Endothelial cell of umbilical vein (primary cell): ENCODE measurements around the gene AGPS. TPM values are rescaled to one million over a fixed set of nuclear protein-coding genes. Genes with fewer than 3 reads are reported as not detected.

Experiments
- BruUV-seq: library from RNA; stranded (reverse); fragments of 400-500 nt; replicated peaks from 2 replicates; lab custom pipeline; 2021; lab: Mats Ljungman, UMichigan
- CTCF ChIA-PET: fragments of 300-600, 350-600 bp; sonication (Branson Sonifier 250); formaldehyde crosslinking; loops from one replicate; lab custom pipeline; 2021; ENCODE audit warnings: antibody characterized with exemption, inconsistent platforms; lab: Charles Lee
- POLR2A ChIA-PET: fragments of 300-600, 350-600 bp; sonication (Branson Sonifier 250); formaldehyde crosslinking; loops from one replicate; lab custom pipeline; 2021; ENCODE audit warnings: antibody characterized with exemption, inconsistent platforms; lab: Charles Lee
- DNase-seq: peaks from one replicate; pipeline ENCODE4 v3.0.0-alpha.2; 2011; ENCODE audit warnings: low read depth, low spot score
- FAIRE-seq: peaks from 2 replicates; lab custom pipeline; 2011; peaks lifted over from hg19 to GRCh38; lab: Jason Lieb, UNC
- H2AFZ ChIP-seq: 2 replicates; pipeline ENCODE4 v1.6.0; 2012; ENCODE audit warnings: low read depth, low read length, control low read depth, inconsistent platforms
- H3K27ac ChIP-seq: 2 replicates; pipeline ENCODE4 v1.5.1; 2011; ENCODE audit warnings: low read depth, mild to moderate bottlenecking, control low read depth, low read length, moderate library complexity; ENCODE audit not compliant: insufficient read depth
- H3K27me3 ChIP-seq, 2 experiments: 2 replicates each; pipeline versions ENCODE4 v1.6.0 to v1.6.1; 2011; ENCODE audit warnings: low read length in 2 of 2, mixed read lengths in 1 of 2; ENCODE audit not compliant: control insufficient read depth in 2 of 2, insufficient read depth in 2 of 2
- H3K36me3 ChIP-seq, 2 experiments: 2 replicates in 1 of 2; 3 replicates in 1 of 2; pipeline ENCODE4 v1.5.1; 2011; ENCODE audit warnings: low read length in 2 of 2, mild to moderate bottlenecking in 1 of 2, moderate library complexity in 1 of 2; ENCODE audit not compliant: control insufficient read depth in 2 of 2, insufficient read depth in 2 of 2; ENCODE audit errors: extremely low read depth in 1 of 2
- H3K4me1 ChIP-seq: 3 replicates; pipeline ENCODE4 v1.5.1; 2011; ENCODE audit warnings: mild to moderate bottlenecking, low read length; ENCODE audit not compliant: control insufficient read depth, insufficient read depth; ENCODE audit errors: extremely low read depth
- H3K4me2 ChIP-seq: 2 replicates; pipeline ENCODE4 v1.6.1; 2011; ENCODE audit warnings: low read length, control low read depth, mixed read lengths; ENCODE audit not compliant: insufficient read depth
- H3K4me3 ChIP-seq, 3 experiments: fragments of 200-600 bp in 1 of 3; sonication (generic), shearing (Covaris generic) in 1 of 3; replicated peaks in 1 of 3; 2 replicates each; pipeline ENCODE4 v1.5.1; 2011 to 2016; ENCODE audit warnings: control low read depth in 3 of 3, low read length in 3 of 3, mild to moderate bottlenecking in 2 of 3, inconsistent platforms in 1 of 3, low read depth in 1 of 3, moderate library complexity in 1 of 3; ENCODE audit not compliant: insufficient read depth in 1 of 3
- H3K79me2 ChIP-seq: 2 replicates; pipeline ENCODE4 v1.6.0; 2012; ENCODE audit warnings: low read length, inconsistent platforms; ENCODE audit not compliant: control insufficient read depth, insufficient read depth
- H3K9ac ChIP-seq: replicated peaks from 2 replicates; pipeline ENCODE3; 2011; ENCODE audit warnings: low read length, control low read depth; ENCODE audit not compliant: insufficient read depth; ENCODE audit errors: extremely low read depth
- H3K9me1 ChIP-seq: replicated peaks from 3 replicates; pipeline ENCODE4 v1.6.0; 2011; ENCODE audit warnings: mild to moderate bottlenecking, low read length; ENCODE audit not compliant: control insufficient read depth, insufficient read depth; ENCODE audit errors: extremely low read depth
- H3K9me3 ChIP-seq: replicated peaks from 2 replicates; pipeline ENCODE4 v1.5.1; 2012; ENCODE audit warnings: low read length, inconsistent platforms; ENCODE audit not compliant: control insufficient read depth, insufficient read depth
- H4K20me1 ChIP-seq: replicated peaks from 2 replicates; pipeline ENCODE3; 2011; ENCODE audit warnings: mild to moderate bottlenecking, low read length; ENCODE audit not compliant: control insufficient read depth, insufficient read depth; ENCODE audit errors: extremely low read depth
- EZH2 ChIP-seq: IDR thresholded peaks from 2 replicates; pipeline ENCODE4 v1.6.1; 2012; ENCODE audit warnings: borderline replicate concordance, low read depth, mild to moderate bottlenecking, moderate library complexity, low read length, inconsistent platforms; ENCODE audit not compliant: severe bottlenecking
- FOS ChIP-seq: IDR thresholded peaks from 2 replicates; pipeline ENCODE4 v1.6.1; 2011; ENCODE audit warnings: mild to moderate bottlenecking, low read length, moderate library complexity, borderline replicate concordance; ENCODE audit not compliant: insufficient read depth
- GATA2 ChIP-seq: IDR thresholded peaks from 2 replicates; pipeline ENCODE4 v1.7.0; 2011; ENCODE audit warnings: low read depth, mild to moderate bottlenecking, moderate library complexity, mixed read lengths, low read length; ENCODE audit not compliant: insufficient read length, insufficient read depth
- JUN ChIP-seq: IDR thresholded peaks from 2 replicates; pipeline ENCODE4 v1.6.1; 2011; ENCODE audit warnings: borderline replicate concordance, low read depth; ENCODE audit not compliant: insufficient read length, insufficient read depth
- MYC ChIP-seq: IDR thresholded peaks from one replicate; pipeline ENCODE4 v1.6.1; 2011; ENCODE audit warnings: mild to moderate bottlenecking, low read depth, low read length
- POLR2A ChIP-seq: IDR thresholded peaks from 2 replicates; pipeline ENCODE4 v1.6.1; 2012; ENCODE audit warnings: low read depth, mild to moderate bottlenecking, control low read depth, low read length
- POLR2AphosphoS5 ChIP-seq: IDR thresholded peaks from 2 replicates; pipeline ENCODE4 v1.6.1; 2012; ENCODE audit warnings: low read depth, mild to moderate bottlenecking, control low read depth, low read length, moderate library complexity; ENCODE audit not compliant: insufficient read depth
- dilution Hi-C: fragments of 300-500 bp; cut with MboI; formaldehyde crosslinking; loops from one replicate; pipeline ENCODE4 v1.15.0; 2019; ENCODE audit warnings: low sequenced_read_pairs; ENCODE audit not compliant: extremely low pct_ligation_motif_present
- intact Hi-C: fragments of 100-400 bp; cut with micrococcal nuclease; formaldehyde crosslinking; loops from one replicate; pipeline ENCODE4 v1.10.0; 2022
- polyA plus RNA-seq, 4 experiments: library from polyadenylated mRNA; depleted of rRNA in 3 of 4; stranded (reverse) in 3 of 4; unstranded in 1 of 4; fragments of >200 nt; gene quantifications; 2 replicates each; pipeline versions ENCODE4 v1.2.1 to v1.2.3, GENCODE V29; 2011 to 2012; ENCODE audit warnings: missing spikeins in 1 of 4
- total RNA-seq: library from RNA; stranded (reverse); gene quantifications from 2 replicates; pipeline ENCODE4 v1.2.3, GENCODE V29; 2021
- TF ChIP-seq, protein P1 (sequence below), 2 donors: IDR thresholded peaks; 1 replicate in 1 of 2; 2 replicates in 1 of 2; pipeline ENCODE4 v1.5.1; 2011; ENCODE audit warnings: low read length in 2 of 2, mild to moderate bottlenecking in 2 of 2, moderate library complexity in 2 of 2, control low read depth in 1 of 2, inconsistent platforms in 1 of 2, low read depth in 1 of 2; ENCODE audit not compliant: insufficient read depth in 1 of 2; ENCODE audit errors: extremely low read depth in 1 of 2
- TF ChIP-seq, protein P2 (sequence below): IDR thresholded peaks from 2 replicates; pipeline ENCODE4 v1.6.1; 2011; ENCODE audit not compliant: insufficient read depth, insufficient read length

Gene AGPS
- total and polyA plus RNA-seq, 2 donors (not counting 3 experiments of a cell fraction or from before 2014, with no cell fraction given) = 10.1 to 96.5 TPM

DNA sequence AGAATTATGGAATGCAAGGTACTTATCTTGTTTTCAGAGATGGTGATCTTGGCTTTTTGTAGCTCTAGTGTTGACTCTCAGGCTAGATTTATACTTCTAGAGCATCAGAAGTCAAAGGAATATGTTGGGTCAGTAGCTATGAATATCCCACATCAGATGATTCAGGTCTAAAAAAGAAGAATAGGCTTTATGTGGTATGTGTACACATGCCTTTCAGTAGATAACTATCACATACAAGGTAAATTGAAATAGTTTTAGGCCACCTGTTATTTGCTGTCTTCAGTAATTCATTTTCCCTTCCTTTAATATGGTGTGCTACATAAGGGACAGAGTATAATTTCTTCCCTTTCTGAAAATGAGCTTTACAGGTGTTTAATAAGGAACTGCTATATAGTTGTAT is 142.4 kb downstream of the AGPS start:
- no peak for TF ChIP-seq JUN
- TF ChIP-seq POLR2A = no peak
- TF ChIP-seq POLR2AphosphoS5 = no peak
- TF ChIP-seq, protein P1, sequence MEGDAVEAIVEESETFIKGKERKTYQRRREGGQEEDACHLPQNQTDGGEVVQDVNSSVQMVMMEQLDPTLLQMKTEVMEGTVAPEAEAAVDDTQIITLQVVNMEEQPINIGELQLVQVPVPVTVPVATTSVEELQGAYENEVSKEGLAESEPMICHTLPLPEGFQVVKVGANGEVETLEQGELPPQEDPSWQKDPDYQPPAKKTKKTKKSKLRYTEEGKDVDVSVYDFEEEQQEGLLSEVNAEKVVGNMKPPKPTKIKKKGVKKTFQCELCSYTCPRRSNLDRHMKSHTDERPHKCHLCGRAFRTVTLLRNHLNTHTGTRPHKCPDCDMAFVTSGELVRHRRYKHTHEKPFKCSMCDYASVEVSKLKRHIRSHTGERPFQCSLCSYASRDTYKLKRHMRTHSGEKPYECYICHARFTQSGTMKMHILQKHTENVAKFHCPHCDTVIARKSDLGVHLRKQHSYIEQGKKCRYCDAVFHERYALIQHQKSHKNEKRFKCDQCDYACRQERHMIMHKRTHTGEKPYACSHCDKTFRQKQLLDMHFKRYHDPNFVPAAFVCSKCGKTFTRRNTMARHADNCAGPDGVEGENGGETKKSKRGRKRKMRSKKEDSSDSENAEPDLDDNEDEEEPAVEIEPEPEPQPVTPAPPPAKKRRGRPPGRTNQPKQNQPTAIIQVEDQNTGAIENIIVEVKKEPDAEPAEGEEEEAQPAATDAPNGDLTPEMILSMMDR (IDR thresholded peaks at IDR 0.05; ENCODE audit: extremely low read depth in 1 of 2, insufficient read depth in 1 of 2, low read depth in 1 of 2, low read length in 2 of 2) = no peak
- TF ChIP-seq FOS = no peak
- TF ChIP-seq, protein P2, sequence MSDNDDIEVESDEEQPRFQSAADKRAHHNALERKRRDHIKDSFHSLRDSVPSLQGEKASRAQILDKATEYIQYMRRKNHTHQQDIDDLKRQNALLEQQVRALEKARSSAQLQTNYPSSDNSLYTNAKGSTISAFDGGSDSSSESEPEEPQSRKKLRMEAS = no peak
- TF ChIP-seq GATA2 = no peak
- TF ChIP-seq MYC = no peak
- no peak for TF ChIP-seq EZH2
- FAIRE-seq (no peak), DNase-seq (no peak)
- peaks cover 0 to 2% of the 10 kb centered on the region in 2 experiments for H3K36me3 ChIP-seq
- no peaks in the 10 kb centered on the region for H3K79me2 ChIP-seq
- H2AFZ ChIP-seq = no peak overlapping the region
- ChIA-PET CTCF (interaction anchor here (0.9 kb wide), 2 partner anchors 25 to 69 kb away, joined by 3 to 4 read pairs; no protein-coding TSS in a partner anchor), POLR2A (no interaction called here)
- H4K20me1 ChIP-seq = no peaks in the 10 kb centered on the region
- no peaks in the 10 kb centered on the region for H3K27me3 ChIP-seq
- no peak overlapping the region for H3K27ac ChIP-seq
- no peaks in the 10 kb centered on the region for H3K9me3 ChIP-seq
- no peak overlapping the region for H3K9ac ChIP-seq
- no peaks in the 10 kb centered on the region for H3K4me1 ChIP-seq
- intact Hi-C loops (no loop called here), dilution Hi-C loops (no loop called here)
- no peak overlapping the region for H3K4me2 ChIP-seq
- no peaks in the 10 kb centered on the region for H3K9me1 ChIP-seq
- H3K4me3 ChIP-seq = no peak overlapping the region
- no TSS peak for BruUV-seq
